ENCODE results near the gene OR52K2.
"Not testable (repeated sequence)": the region's sequence is repeated elsewhere in the genome, so short reads cannot be mapped to it uniquely, and the experiment has no call there.

The OR52K2 gene

DNA sequence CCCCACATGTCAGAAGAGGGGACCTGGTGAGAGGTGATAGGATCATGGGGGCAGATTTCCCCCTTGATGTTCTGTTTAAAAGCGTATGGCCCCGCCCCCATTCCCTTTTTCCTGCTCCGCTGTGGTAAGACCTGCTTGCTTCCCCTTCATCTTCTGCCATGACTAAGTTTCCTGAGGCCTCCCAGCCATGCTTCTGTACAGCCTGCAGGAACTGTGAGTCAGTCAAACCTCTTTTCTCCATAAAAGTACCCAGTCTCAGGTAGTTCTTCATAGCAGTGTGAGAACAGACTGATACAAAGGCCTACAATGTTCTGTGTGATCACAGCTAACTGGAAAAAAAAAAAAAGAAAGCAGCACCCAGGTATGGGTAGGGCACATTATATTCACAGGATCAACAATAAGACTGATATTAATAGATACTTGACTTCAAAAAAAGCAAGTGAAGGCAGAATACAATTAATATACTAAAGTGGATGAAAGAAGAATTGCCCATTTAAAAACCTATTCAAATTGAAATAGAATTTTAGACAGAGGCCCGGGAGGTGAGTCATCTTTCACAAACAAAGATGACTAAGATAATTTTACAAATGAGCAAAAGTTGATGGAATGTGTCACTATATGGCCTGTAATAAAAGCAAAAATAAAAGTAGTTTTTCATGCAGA is 31.6 kb downstream of the OR52K2 start:
- no peak for DNase-seq (ENCODE audit: low spot score)

DNA sequence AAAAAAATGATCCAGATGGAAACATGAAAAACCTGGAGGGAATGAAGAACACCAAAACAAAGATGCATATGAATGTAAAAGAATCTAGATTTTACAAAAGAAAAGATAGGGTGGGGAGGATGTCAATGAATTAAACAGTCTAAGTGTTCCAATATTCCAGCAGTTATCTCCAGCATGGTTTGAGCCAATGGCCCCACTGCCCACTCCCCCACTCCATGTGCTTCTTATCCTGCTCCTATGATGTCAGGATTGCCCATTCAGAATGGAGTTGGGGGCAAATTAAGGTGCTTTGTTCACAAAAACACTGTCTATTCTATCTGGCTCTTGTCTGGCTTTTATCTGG is 32.1 kb downstream of the OR52K2 start:
- DNase-seq (ENCODE audit: low spot score) = no peak

DNA sequence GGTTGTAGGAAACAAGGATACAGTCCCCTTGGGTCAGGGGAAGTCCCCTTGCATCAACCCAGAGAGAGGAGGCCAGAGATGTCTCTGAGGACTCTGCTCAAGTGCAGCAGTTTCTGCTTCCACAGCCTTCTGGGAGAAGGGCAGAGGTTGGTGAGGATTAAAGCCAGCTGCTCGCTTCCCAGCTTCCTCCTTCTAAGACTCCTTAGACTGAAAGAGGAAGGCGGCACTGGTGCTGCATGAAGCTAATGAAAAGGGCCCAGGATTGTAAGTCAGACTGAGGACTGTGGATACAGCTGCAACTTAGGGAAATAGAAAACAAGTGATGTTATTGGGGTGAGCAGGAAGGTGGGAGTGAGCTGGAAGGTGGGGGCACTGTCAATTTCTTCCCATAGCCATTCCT is 33.4 kb downstream of the OR52K2 start, which contains the start of gene OR52K1:
OR52K1 (plus strand) TSS at position 202 of the 400 bp plus-strand sequence. CDS start 6,255 bp downstream, outside the sequence.
- DNase-seq (ENCODE audit: low spot score) = no peak

DNA sequence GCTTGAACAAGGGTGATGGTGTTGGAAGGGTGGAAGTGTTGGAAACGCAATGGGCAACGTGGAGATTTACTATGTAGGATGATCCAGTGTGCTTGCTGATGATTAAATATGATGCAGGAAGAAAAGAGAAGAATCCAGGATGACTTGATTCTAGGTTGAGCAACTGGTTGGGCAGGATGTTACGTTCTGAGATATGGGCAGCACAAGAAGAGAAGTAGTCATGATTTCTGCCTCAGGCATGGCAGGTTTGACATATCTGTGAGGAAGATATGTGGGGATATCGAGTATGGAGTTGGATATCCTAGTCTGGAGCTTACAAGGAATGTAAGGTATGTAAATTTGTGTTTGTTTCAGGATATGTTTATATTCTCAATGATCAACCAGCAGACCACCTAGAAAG is 35.2 kb downstream of the OR52K2 start:
- DNase-seq (ENCODE audit: low spot score) = no peak

DNA sequence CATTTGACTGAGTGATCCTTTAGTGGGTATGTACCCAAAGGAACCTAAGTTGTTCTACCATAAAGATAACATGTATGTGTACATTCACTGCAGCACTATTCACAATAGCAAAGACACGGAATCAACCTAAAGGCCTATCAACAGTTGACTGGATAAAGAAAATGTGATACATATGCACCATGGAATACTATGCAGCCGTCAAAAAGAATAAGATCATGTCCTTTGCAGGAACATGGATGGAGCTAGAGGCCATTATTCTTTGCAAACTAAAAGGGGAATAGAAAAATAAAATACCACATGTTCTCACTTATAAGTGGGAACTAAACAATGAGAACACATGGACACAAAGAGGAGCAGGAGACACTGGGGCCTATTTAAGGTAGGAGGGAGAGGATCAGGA is 42.3 kb downstream of the OR52K2 start:
- not testable (repeated sequence) for DNase-seq (ENCODE audit: low spot score)

DNA sequence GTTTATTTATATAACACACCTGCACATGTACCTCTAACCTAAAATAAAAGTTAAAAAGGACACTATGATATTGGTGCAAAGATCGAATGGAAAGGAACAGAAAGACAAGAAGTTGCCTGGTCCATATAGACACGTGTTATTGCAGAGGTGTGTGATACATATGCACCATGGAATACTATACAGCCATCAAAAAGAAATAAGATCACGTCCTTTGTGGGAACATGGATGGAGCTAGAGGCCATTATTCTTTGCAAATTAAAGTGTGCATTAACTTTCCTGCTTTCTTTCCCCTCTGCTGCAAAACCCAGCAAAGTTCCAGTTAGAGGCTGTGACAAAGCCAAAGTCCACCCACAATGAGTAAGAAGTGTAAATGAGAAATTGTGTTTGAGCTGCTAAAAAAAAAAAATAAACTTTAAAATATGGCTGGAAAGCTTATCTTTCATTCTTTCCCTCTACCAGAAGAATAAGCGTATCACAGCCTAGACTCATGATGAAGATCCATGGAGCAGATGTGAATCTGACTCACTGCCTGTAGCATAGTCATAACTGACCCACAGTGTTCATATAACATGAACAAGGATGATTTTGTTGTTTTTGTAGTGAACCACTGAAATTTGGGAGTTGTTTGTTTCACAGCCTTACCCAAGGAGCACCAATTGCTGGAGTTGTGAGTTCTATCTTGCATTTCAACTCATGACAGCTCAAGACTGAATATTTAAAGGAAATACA is 42.9 kb downstream of the OR52K2 start:
- DNase-seq (ENCODE audit: low spot score) = no peak

DNA sequence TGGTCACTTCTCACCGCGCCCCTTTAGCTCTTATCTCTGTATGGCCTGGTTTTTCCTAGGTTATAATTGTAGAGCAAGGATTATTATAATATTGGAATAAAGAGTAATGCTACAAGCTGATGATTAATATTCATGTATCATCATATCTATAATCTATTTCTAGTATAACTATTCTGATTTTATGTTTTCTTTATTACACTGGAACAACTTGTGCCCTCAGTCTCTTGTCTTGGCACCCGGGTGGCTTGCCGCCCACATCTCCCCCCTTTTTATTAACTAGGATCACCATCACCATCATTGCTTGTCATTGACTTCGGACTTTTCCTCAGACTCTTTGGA is 44.4 kb downstream of the OR52K2 start:
- DNase-seq (ENCODE audit: low spot score) = no peak

DNA sequence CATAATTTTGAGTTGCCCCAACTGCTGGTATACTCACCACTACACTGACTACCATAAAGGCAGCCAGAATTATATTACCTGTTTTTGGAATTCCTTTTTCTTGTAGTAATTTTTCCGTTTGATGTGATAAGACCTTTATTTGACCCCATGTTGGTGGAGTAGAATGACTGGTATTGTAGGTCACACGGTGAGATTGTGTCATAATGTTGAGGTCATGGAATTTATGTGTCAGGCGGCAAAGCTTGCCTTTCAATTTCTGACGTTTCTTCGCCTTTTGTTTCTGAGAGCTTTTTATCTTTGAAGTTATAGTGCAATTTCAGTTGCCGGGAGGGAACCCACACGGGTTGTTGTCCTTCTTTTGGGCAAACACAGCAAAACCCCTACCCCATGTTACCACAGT is 46.4 kb downstream of the OR52K2 start:
- DNase-seq (ENCODE audit: low spot score) = no peak

DNA sequence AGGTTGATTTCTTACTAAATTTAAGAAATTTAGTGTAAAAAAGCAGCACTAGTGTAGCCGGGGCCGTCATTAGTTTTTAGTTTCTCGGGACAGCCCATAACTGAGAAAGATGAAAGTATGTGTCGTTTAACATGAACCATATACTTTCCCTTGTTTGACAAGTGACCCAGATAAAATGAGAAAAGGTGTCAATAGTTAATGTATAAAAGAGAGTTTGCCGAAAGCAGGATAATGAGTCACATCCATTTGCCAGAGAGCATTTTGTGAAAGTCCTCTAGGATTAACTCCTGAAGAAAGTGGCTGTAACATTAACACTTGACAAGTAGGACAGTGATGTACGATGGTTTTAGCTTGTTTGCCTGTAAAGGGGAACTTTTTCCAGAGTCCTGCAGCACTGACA is 46.9 kb downstream of the OR52K2 start:
- DNase-seq (ENCODE audit: low spot score) = no peak

DNA sequence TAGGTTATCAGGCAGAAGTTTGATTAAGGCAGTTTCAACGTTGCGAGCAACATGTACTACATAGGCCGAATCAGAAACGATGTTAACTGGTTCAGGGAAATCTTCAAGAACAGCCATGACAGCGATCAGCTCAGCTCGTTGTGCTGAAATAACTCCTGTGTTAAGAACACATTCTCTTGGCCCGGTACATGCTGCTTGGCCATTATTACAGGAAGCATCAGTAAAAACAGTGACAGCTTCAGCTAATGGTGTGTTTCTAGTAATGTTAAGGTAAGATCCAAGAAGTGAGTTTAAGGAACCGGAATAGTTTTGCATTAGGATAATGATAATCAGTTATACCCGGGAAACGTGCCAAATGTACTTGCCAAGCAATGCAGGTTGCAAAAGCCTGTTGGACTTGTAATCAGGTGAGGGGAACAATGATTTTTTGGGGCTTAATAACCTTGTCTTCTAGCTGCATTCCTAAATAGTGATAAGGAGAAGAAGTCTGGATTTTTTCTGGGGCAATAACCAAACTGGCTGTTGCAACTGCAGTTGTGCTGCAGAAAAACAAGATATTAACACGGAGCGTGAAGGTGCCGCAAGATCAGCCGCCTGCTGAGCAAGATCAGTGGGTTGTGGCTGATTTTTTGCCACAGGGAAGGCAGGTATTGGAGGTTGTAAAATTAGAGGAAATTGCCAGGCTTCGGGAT is 47.6 kb downstream of the OR52K2 start:
- no peak for DNase-seq (ENCODE audit: low spot score)
